Liver (tissue), 9 donors: Measurements from ENCODE around the gene ZNF740. TPM values are rescaled to one million over a fixed set of nuclear protein-coding genes. Genes with fewer than 3 reads are reported as not detected.
A peak's percentile ranks its signal among the peaks of the same experiment; 100 is the strongest.

Experiments used
- DNase-seq: peaks from one replicate; pipeline ENCODE4 v3.0.0-alpha.2; 2017; ENCODE audit warnings: low spot score
- H3K27ac ChIP-seq, 2 donors: one replicate each; pipeline ENCODE4 v1.7.0; 2013; ENCODE audit warnings: inconsistent platforms in 2 of 2, low read length in 2 of 2, control low read depth in 1 of 2, low read depth in 1 of 2, mild to moderate bottlenecking in 1 of 2
- H3K27me3 ChIP-seq, 4 donors: one replicate each; pipeline versions ENCODE4 v1.6.1 to v1.7.0; 2013; ENCODE audit warnings: low read length in 3 of 4, inconsistent platforms in 1 of 4, mild to moderate bottlenecking in 1 of 4, moderate library complexity in 1 of 4; ENCODE audit not compliant: control insufficient read depth in 4 of 4, insufficient read depth in 4 of 4
- H3K36me3 ChIP-seq, 4 donors: one replicate each; pipeline versions ENCODE4 v1.6.1 to v1.7.0; 2013; ENCODE audit warnings: low read length in 3 of 4, mild to moderate bottlenecking in 3 of 4, low read depth in 1 of 4, moderate library complexity in 1 of 4; ENCODE audit not compliant: control insufficient read depth in 4 of 4, insufficient read depth in 3 of 4
- H3K4me1 ChIP-seq, 4 donors: one replicate each; pipeline versions ENCODE4 v1.6.1 to v1.7.0; 2013; ENCODE audit warnings: low read length in 3 of 4, mild to moderate bottlenecking in 3 of 4, moderate library complexity in 1 of 4; ENCODE audit not compliant: control insufficient read depth in 4 of 4, insufficient read depth in 4 of 4
- H3K4me3 ChIP-seq, 3 donors: one replicate each; pipeline versions ENCODE4 v1.6.1 to v1.7.0; 2013; ENCODE audit warnings: low read length in 3 of 3, control low read depth in 1 of 3, low read depth in 1 of 3, mild to moderate bottlenecking in 1 of 3
- H3K9ac ChIP-seq, 2 donors: one replicate each; pipeline ENCODE4 v1.7.0; 2013; ENCODE audit warnings: low read length in 2 of 2, mild to moderate bottlenecking in 2 of 2, moderate library complexity in 2 of 2, control low read depth in 1 of 2, low read depth in 1 of 2
- H3K9me3 ChIP-seq, 4 donors: one replicate each; pipeline versions ENCODE4 v1.6.1 to v1.7.0; 2013; ENCODE audit warnings: low read length in 3 of 4; ENCODE audit not compliant: control insufficient read depth in 4 of 4
- EGR1 ChIP-seq, 2 donors: IDR thresholded peaks; 2 replicates each; pipeline ENCODE4 v1.6.1; 2016 to 2018; ENCODE audit warnings: antibody characterized with exemption in 2 of 2, low read depth in 2 of 2
- FOXA1 ChIP-seq: IDR thresholded peaks from 2 replicates; pipeline ENCODE4 v1.6.1; 2016; ENCODE audit warnings: antibody characterized with exemption
- FOXA2 ChIP-seq: IDR thresholded peaks from 2 replicates; pipeline ENCODE4 v1.6.1; 2016; ENCODE audit warnings: antibody characterized with exemption
- GABPA ChIP-seq, 2 donors: IDR thresholded peaks in 1 of 2; conservative IDR thresholded peaks in 1 of 2; 2 replicates each; pipeline ENCODE4 v1.6.1; 2016; ENCODE audit warnings: antibody characterized with exemption in 2 of 2, mild to moderate bottlenecking in 1 of 2, moderate library complexity in 1 of 2
- HNF4A ChIP-seq, 2 donors: conservative IDR thresholded peaks; 2 replicates each; pipeline ENCODE4 v1.6.1; 2016; ENCODE audit warnings: antibody characterized with exemption in 2 of 2, mild to moderate bottlenecking in 2 of 2
- HNF4G ChIP-seq: IDR thresholded peaks from 2 replicates; pipeline ENCODE4 v1.6.1; 2016; ENCODE audit warnings: antibody characterized with exemption
- JUND ChIP-seq, 2 donors: IDR thresholded peaks; 2 replicates each; pipeline ENCODE4 v1.6.1; 2016; ENCODE audit warnings: antibody characterized with exemption in 2 of 2
- NR2F2 ChIP-seq: IDR thresholded peaks from 2 replicates; pipeline ENCODE4 v1.6.1; 2016; ENCODE audit warnings: antibody characterized with exemption
- RAD21 ChIP-seq, 2 donors: IDR thresholded peaks; 2 replicates each; pipeline ENCODE4 v1.6.1; 2016; ENCODE audit warnings: antibody characterized with exemption in 2 of 2, mild to moderate bottlenecking in 2 of 2
- RXRA ChIP-seq, 2 donors: IDR thresholded peaks; 2 replicates each; pipeline ENCODE4 v1.6.1; 2017 to 2018; ENCODE audit warnings: antibody characterized with exemption in 2 of 2, mild to moderate bottlenecking in 1 of 2
- SP1 ChIP-seq: IDR thresholded peaks from 2 replicates; pipeline ENCODE4 v1.6.1; 2018; ENCODE audit warnings: antibody characterized with exemption, mild to moderate bottlenecking
- TAF1 ChIP-seq: conservative IDR thresholded peaks from 2 replicates; pipeline ENCODE4 v1.6.1; 2016; ENCODE audit warnings: antibody characterized with exemption, mild to moderate bottlenecking
- YY1 ChIP-seq: IDR thresholded peaks from 2 replicates; pipeline ENCODE4 v1.6.1; 2016; ENCODE audit warnings: antibody characterized with exemption, mild to moderate bottlenecking
- WGBS: extraction: QIAGEN DNeasy Blood & Tissue Kit; methylation state at CpG from one replicate; pipeline ENCODE4 v1.1.7; 2013; 5-methylcytosine and 5-hydroxymethylcytosine counted together
- polyA plus RNA-seq, 2 donors: library from polyadenylated mRNA; stranded (reverse) in 1 of 2; unstranded in 1 of 2; fragments of 200-250 nt in 1 of 2; fragments of >200 nt in 1 of 2; fragmentation: Nextera tagmentation in 1 of 2; extraction: Ambion mirVana in 1 of 2; gene quantifications; one replicate each; pipeline versions ENCODE4 v1.2.1 to v1.2.3, GENCODE V29; 2013 to 2015
- total RNA-seq, 2 donors: library from RNA; depleted of rRNA; stranded (reverse); fragments of >200 nt; gene quantifications; one replicate each; pipeline ENCODE4 v1.2.3, GENCODE V29; 2014
- TF ChIP-seq, protein P1 (sequence below): IDR thresholded peaks from 2 replicates; pipeline ENCODE4 v1.6.1; 2016; ENCODE audit warnings: antibody characterized with exemption, mild to moderate bottlenecking
- TF ChIP-seq, protein P2 (sequence below): IDR thresholded peaks from 2 replicates; pipeline ENCODE4 v1.6.1; 2016; ENCODE audit warnings: antibody characterized with exemption
- TF ChIP-seq, protein P3 (sequence below): IDR thresholded peaks from 2 replicates; pipeline ENCODE4 v1.6.1; 2016; ENCODE audit warnings: antibody characterized with exemption
- TF ChIP-seq, protein P4 (sequence below): fragments of 150-350 bp; IDR thresholded peaks from 2 replicates; pipeline ENCODE4 v1.5.1; 2017; ENCODE audit warnings: improper control_type of control experiment, low read depth, low read length; ENCODE audit not compliant: missing input control
- donor health status: healthy.
- donor health status: healthy.
- donor health status: healthy.
- donor health status: healthy.
- donor health status: healthy.

The ZNF740 gene
- total and polyA plus RNA-seq, 4 donors = 1.4 to 14.4 (median 6.3) TPM

DNA sequence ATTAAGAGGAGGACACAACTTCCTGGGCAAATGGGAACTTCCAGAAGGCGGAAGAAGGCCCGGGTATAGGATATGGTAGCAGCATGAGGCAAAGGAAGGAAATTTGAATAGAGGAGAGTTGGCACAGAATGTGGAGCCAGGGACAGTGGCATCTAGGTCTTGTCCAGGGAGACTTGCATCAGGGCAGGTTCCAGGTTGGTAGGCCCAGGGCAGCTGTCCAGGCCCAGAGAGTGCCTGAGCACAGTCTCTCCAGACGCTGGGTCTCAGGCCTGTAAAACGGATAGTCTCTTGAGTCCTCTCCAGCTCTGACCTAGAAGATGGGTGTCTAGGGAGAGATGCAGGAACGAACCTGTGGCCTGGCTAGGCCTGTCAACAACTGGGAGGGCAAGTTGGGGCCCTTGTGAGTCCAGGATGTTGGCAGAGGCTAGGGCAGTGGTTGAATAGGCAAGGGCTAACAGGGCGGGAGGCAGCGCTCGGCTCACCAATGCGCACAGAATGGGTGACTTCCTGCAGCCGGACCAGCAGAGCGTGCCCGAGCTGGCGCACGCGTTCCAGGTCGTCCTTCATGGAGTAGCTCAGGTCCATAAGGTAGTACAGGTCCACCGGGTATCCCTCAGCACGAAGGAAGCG is 16.6 kb downstream of the ZNF740 start:
- no peaks in the 10 kb centered on the region for H3K9me3 ChIP-seq
- peaks cover 0 to 34% (median 32%) of the 10 kb centered on the region in 4 donors for H3K4me1 ChIP-seq
- H3K27me3 ChIP-seq = no peaks in the 10 kb centered on the region
- 46% methylated on average over 19 of the region's 19 CpGs for WGBS
- no peak for TF ChIP-seq RAD21 (IDR thresholded peaks at IDR 0.05)
- TF ChIP-seq, protein P1, sequence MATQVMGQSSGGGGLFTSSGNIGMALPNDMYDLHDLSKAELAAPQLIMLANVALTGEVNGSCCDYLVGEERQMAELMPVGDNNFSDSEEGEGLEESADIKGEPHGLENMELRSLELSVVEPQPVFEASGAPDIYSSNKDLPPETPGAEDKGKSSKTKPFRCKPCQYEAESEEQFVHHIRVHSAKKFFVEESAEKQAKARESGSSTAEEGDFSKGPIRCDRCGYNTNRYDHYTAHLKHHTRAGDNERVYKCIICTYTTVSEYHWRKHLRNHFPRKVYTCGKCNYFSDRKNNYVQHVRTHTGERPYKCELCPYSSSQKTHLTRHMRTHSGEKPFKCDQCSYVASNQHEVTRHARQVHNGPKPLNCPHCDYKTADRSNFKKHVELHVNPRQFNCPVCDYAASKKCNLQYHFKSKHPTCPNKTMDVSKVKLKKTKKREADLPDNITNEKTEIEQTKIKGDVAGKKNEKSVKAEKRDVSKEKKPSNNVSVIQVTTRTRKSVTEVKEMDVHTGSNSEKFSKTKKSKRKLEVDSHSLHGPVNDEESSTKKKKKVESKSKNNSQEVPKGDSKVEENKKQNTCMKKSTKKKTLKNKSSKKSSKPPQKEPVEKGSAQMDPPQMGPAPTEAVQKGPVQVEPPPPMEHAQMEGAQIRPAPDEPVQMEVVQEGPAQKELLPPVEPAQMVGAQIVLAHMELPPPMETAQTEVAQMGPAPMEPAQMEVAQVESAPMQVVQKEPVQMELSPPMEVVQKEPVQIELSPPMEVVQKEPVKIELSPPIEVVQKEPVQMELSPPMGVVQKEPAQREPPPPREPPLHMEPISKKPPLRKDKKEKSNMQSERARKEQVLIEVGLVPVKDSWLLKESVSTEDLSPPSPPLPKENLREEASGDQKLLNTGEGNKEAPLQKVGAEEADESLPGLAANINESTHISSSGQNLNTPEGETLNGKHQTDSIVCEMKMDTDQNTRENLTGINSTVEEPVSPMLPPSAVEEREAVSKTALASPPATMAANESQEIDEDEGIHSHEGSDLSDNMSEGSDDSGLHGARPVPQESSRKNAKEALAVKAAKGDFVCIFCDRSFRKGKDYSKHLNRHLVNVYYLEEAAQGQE = no peak
- TF ChIP-seq TAF1 = no peak
- TF ChIP-seq JUND (IDR thresholded peaks at IDR 0.05) = no peak
- no peak for TF ChIP-seq HNF4G
- TF ChIP-seq, protein P2, sequence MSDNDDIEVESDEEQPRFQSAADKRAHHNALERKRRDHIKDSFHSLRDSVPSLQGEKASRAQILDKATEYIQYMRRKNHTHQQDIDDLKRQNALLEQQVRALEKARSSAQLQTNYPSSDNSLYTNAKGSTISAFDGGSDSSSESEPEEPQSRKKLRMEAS = no peak
- no peak for TF ChIP-seq EGR1 (IDR thresholded peaks at IDR 0.05; ENCODE audit: low read depth in 2 of 2)
- TF ChIP-seq FOXA1 = no peak
- TF ChIP-seq YY1 = no peak
- H3K4me3 ChIP-seq = peak overlapping the region; percentile 14 to 54 (median 37)
- H3K9ac ChIP-seq = no peak overlapping the region
- peak overlapping the region in 1 of 2 donors; percentile 58 for H3K27ac ChIP-seq
- no peak for DNase-seq
- H3K36me3 ChIP-seq = peaks cover 0 to 2% (median under 1%) of the 10 kb centered on the region in 4 donors

DNA sequence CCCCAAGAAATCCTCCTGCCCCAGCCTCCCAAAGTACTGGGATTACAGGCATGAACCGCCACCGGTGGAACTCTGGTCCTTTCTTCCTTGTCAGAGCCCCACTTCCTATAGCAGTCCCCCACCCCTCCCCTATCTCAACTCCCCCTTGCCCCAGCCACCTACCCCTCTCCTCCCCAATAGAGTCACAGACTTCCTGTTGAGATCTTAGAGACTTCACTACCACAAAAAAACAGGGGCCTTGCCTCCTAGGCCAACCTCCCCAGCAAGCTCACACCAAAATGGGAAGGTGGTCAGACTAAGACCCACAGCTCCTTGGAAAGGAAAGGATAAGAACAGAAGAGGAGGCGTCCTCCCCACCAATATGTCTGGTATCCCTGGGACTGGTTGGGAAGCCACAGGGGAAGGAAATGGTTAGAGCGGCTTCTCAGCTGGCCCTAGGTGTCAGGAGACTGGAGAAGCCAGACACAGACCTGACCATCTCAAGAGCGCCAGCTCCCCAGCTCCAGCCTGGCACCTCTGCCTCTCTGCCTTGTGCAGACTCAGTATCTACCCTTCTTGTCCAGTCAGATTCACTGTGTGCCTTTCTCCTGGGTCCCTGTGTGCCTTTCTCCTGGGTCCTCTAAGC is 18.1 kb downstream of the ZNF740 start:
- DNase-seq = no peak
- no peak overlapping the region for H3K4me3 ChIP-seq

More for the DNA sequence above, 18.1 kb downstream of the ZNF740 start:
- TF ChIP-seq, protein P2 = no peak
- TF ChIP-seq HNF4A (conservative IDR thresholded peaks at IDR 0.05) (no peak), RAD21 (IDR thresholded peaks at IDR 0.05) (no peak), NR2F2 (no peak), SP1 (no peak), GABPA (IDR thresholded peaks at IDR 0.05 in 1 of 2, conservative IDR thresholded peaks at IDR 0.05 in 1 of 2) (no peak), JUND (IDR thresholded peaks at IDR 0.05) (no peak), FOXA2 (no peak), HNF4G (no peak), YY1 (no peak), RXRA (IDR thresholded peaks at IDR 0.05) (no peak), EGR1 (IDR thresholded peaks at IDR 0.05; ENCODE audit: low read depth in 2 of 2) (no peak)
- TF ChIP-seq, protein P3, sequence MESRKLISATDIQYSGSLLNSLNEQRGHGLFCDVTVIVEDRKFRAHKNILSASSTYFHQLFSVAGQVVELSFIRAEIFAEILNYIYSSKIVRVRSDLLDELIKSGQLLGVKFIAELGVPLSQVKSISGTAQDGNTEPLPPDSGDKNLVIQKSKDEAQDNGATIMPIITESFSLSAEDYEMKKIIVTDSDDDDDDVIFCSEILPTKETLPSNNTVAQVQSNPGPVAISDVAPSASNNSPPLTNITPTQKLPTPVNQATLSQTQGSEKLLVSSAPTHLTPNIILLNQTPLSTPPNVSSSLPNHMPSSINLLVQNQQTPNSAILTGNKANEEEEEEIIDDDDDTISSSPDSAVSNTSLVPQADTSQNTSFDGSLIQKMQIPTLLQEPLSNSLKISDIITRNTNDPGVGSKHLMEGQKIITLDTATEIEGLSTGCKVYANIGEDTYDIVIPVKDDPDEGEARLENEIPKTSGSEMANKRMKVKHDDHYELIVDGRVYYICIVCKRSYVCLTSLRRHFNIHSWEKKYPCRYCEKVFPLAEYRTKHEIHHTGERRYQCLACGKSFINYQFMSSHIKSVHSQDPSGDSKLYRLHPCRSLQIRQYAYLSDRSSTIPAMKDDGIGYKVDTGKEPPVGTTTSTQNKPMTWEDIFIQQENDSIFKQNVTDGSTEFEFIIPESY = no peak
- TF ChIP-seq, protein P1 = no peak
- TF ChIP-seq, protein P4, sequence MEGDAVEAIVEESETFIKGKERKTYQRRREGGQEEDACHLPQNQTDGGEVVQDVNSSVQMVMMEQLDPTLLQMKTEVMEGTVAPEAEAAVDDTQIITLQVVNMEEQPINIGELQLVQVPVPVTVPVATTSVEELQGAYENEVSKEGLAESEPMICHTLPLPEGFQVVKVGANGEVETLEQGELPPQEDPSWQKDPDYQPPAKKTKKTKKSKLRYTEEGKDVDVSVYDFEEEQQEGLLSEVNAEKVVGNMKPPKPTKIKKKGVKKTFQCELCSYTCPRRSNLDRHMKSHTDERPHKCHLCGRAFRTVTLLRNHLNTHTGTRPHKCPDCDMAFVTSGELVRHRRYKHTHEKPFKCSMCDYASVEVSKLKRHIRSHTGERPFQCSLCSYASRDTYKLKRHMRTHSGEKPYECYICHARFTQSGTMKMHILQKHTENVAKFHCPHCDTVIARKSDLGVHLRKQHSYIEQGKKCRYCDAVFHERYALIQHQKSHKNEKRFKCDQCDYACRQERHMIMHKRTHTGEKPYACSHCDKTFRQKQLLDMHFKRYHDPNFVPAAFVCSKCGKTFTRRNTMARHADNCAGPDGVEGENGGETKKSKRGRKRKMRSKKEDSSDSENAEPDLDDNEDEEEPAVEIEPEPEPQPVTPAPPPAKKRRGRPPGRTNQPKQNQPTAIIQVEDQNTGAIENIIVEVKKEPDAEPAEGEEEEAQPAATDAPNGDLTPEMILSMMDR = no peak
- no peaks in the 10 kb centered on the region for H3K27me3 ChIP-seq
- 81% methylated on average over 5 of the region's 5 CpGs for WGBS
- no peak overlapping the region for H3K9ac ChIP-seq
- H3K27ac ChIP-seq = no peak overlapping the region
- no peaks in the 10 kb centered on the region for H3K9me3 ChIP-seq
- H3K4me1 ChIP-seq = peaks cover 0 to 34% (median 32%) of the 10 kb centered on the region in 4 donors
- no peaks in the 10 kb centered on the region for H3K36me3 ChIP-seq
